HG02884 (cell line): ENCODE results near the gene KCTD11.
"Not testable (repeated sequence)": the region's sequence is repeated elsewhere in the genome, so short reads cannot be mapped to it uniquely, and the experiment has no call there.

Experiments used
- ATAC-seq: cut with Tn5 transposase; IDR thresholded peaks from one replicate; pipeline ENCODE4 v1.9.1; 2021; ENCODE audit warnings: mild to moderate bottlenecking, moderate library complexity; ENCODE audit not compliant: unreplicated experiment

KCTD11 gene

GRCh38 chr17:7341842-7342241, 10.1 kb upstream of the KCTD11 start:
- no peak for ATAC-seq

DNA sequence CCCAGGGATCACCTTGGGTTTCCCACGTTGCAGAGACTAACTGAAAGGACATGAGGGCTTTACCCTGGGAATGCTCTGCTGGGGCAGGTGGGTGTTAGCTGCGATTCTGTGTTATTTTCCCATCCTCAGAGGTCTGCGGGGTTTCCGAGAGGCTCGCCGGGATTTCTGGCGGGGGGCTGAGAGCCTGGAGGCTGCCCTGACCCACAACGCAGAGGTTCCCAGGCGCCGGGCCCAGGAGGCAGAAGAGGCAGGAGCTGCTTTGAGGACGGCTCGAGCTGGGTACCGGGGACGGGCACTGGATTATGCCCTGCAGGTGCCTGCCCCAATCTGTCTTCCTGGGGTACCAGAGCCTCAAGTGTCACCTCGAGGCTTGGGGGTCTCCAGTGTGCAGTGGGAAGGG, 8.7 kb upstream of the KCTD11 start:
- no peak for ATAC-seq

- ATAC-seq, result no peak
Measured at GRCh38 chr17:7346761-7347614, 5.0 kb upstream of the KCTD11 start.

DNA sequence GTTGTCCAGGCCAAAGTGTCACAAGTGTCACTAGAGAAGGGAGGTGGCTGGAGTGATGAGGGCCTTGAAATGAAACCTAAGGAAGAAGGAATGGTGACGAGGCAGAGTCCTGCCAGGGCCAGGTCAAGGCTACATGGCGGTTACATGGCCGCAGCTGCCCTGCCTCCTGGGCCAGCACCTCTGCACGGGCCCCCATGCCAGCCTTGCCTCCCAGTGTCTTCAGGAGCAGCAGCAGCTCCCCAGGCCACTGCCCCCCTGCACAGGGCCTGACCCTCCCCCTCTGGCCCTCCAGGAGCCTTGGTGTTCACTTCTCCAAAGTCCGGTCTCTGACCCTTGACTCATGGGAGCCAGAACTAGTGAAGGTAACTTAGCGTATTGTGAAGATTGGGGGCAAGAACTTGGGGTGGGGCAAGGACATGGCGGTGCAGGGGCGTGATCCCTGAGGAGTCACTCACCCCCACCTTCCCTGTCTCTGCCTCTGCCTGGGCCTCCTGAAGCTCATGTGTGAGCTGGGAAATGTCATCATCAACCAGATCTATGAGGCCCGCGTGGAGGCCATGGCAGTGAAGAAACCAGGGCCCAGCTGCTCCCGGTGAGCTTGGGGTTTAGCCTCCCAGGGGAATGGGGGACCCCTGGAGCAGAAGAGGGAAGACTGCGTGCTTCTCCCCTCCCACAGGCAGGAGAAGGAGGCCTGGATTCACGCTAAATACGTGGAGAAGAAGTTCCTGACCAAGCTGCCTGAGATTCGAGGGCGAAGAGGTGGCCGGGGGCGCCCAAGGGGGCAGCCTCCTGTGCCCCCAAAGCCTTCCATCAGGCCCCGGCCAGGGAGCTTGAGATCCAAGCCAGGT, 4.1 kb upstream of the KCTD11 start:
- no peak for ATAC-seq

DNA sequence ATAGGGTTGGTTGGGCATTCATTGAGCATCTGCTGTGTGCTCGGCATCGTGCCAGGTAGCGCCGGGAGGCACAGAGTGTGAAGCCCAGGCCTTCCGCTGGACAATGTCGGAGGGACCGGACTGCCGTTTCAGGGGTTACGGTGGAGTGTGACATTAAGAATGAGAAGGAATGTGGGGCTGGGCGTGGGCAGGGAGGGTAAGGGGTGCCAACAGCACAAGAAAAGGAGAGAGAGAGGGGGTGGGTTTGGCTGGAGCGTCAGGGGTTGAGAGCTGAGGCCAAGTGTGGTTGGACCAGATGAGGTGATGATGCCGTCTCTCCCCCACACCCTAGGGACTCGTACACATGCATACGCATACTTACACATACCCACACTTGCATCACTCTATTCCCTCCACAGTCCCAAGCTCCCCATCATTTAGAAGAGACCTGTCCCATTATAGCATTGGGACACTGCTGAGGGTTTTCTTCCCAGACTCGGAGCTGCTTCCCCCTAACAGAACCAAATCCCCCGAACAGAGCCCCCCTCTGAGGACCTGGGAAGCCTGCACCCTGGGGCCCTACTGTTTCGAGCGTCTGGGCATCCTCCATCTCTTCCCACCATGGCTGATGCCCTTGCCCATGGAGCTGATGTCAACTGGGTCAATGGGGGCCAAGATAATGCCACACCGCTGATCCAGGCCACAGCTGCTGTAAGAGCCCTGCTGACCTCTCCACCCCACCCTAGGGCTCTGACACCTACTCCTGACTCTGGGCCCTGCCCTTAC, 3.3 kb upstream of the KCTD11 start:
- ATAC-seq, result no peak

DNA sequence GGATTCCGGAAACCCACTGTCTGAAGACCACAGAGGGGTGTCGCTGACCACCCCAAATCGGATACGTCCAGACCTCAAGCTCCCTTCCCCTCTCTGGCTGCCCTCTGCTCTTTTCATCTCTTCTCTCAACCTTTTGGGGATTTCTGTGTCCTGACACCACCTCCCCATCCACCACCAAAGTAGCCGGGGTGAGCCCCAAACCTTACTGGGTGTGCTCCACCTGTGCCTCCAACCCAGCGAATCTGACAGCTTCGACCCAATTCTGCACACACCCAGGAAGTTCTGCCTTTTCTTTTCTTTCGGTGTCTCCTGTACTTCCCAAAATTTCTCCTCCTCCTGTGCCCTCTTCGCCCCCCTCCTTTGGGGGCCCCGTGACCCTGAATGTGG, 534 bp downstream of the KCTD11 start:
- no peak for ATAC-seq

GRCh38 chr17:7352910-7353635, 1.1 kb downstream of the KCTD11 start:
- no peak for ATAC-seq

- ATAC-seq, result no peak
Measured at GRCh38 chr17:7354262-7354843, 2.4 kb downstream of the KCTD11 start.

DNA sequence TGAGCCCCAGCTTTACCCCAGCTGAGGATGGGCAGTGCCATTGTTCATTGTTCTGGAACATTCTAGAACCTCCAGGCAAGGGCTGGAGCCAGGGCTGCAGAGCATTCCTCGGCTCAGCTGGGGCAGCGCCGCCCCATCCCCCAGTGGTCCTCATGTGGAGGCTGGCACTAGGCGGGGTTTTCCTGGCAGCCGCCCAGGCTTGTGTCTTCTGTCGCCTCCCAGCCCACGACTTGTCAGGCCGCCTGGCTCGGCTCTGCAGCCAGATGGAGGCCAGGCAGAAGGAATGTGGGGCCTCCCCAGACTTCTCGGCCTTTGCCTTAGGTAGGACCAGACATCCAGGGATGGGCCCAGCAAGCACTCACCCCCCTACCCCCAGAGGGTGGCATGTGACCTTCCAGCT, 3.1 kb downstream of the KCTD11 start, which contains the start of gene TMEM95:
Gene TMEM95 (plus strand): TSS at position 104 of the 400 bp plus-strand sequence. CDS start 49 bp downstream, at position 153.
- ATAC-seq, result no peak

GRCh38 chr17:7355573-7355972, 3.6 kb downstream of the KCTD11 start:
- no peak for ATAC-seq

DNA sequence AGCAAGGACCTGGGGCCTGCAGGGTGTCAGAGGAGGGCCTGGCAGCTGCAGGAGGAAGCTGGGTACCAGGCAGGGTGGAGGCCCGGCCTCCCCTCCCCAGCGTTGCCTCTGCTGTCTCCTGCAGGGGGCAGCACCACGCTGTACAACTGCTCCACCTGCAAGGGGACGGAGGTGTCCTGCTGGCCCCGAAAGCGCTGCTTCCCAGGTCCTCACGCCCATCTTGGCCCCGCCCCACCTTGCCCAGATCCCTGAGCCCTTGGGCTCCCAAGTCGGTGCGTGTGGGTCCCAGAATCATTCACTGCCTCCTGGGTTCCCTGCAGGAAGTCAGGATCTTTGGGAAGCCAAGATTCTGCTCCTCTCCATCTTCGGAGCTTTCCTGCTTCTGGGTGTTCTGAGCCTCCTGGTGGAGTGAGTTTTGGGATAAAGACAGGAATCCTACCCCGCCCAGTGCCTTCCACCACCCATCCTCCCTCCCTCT, 4.1 kb downstream of the KCTD11 start:
- ATAC-seq, result no peak

GRCh38 chr17:7356756-7357155, 4.8 kb downstream of the KCTD11 start:
- ATAC-seq, result no peak

GRCh38 chr17:7357381-7357780, 5.4 kb downstream of the KCTD11 start:
- no peak for ATAC-seq

DNA sequence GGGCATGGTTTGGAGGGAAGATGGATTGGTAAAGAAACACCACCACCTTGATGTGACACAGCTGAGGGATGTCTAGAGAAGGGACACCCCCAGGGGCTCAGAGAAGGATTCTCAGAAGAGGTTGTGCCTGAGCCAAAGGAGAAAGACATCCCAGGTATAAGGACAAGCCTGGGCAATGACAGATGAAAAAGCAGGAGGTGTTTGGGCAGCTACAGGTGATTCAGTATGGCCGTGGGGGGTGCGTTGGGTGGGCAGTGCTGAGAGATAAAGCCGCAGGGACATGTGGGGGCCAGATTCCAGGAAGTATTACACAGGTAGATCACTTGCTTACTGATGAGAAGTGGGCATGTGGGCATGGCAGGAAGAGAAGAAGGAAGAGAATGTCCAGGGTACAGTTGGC, 9.9 kb downstream of the KCTD11 start:
- no peak for ATAC-seq

DNA sequence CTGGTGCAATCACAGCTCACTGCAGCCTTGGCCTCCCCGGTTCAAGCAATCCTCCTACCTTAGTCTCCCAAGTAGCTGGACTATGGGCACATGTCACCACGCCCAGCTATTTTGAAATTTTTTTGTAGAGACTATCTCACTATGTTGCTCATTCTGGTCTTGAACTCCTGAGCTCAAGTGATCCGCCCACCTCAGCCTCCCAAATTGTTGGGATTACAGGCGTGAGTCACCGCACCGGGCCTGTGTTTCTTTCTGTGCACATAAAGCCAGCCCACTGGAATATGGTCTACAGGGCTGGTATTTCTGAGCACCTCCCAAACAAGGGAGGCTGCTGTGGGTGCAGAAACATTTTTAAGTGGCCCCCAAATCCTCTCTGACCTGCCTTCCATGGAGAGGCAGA, 11.3 kb downstream of the KCTD11 start:
- ATAC-seq, result no peak

- ATAC-seq, result not testable (repeated sequence)
Measured at GRCh38 chr17:7365963-7366362, 14.0 kb downstream of the KCTD11 start.

DNA sequence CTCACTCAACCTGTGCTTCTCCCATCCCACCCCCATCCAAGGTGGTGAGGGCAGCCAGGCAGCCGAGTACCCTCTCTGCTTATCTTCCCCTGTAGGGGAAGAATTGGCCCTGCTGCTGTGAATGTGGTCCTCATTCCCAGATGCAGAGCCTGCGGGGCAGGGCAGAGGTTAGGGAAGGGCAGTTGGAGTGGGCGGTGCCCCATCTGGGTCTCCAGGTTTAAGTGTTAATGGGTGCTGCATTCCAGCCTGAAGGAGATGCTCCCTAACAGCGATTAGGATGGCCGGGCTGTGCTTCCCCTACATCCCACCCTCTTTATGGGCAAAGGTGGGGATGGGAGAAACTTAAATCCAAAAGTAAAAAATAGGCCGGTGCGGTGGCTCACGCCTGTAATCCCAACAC, 15.1 kb downstream of the KCTD11 start:
- no peak for ATAC-seq

DNA sequence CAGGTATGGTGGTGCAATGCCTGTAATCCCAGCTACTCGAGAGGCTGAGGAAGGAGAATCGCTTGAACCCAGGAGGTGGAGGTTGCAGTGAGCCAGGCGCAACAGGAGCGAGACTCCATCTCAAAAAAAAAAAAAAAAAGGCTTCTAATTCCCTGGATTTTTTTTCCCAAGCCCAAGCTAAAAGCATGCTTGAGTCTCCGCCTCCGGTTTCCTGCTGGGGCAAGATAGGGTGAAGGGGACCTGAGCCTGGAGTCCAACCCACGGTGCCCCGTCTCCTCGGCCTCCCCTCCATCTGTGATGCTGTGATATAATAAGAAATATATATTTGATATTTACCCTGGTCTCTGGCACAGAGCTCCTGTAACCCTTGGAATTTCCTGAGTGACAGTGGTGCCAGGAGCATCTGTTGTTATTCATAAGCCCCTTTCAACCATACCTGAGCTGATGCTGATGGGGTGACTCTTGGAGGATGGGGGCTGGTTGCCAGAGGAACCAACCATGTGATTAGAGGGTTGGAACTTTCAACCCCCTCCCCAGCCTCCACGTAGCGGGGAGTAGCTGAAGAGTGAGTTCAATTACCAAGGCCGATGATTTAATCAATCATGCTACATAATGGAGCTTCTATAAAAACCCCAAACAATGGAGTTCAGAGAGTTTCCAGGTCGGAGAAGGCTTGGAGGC, 16.1 kb downstream of the KCTD11 start:
- ATAC-seq, result no peak

DNA sequence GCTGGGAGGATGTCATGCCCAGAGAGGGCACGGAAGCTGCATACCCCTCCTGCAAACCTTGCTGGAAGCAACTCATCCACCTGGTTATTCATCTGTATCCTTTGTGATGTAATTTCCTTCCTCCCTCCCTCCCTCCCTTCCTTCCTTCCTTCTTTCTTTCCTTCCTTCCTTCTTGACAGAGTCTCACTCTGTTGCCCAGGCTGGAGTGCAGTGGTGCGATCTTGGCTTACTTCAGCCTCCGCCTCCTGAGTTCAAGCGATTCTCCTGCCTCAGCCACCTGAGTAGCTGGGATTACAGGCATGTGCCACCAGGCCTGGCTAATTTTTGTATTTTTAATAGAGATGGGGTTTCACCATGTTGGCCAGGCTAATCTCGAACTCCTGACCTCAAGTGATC, 16.6 kb downstream of the KCTD11 start:
- not testable (repeated sequence) for ATAC-seq
